Thyroid gland (tissue), 4 donors: ENCODE results near the gene VEPH1.

Experiments used
- POLR2A ChIP-seq, 2 donors: fragments of 450-650 bp; IDR thresholded peaks; one replicate each; pipeline ENCODE4 v1.6.1; 2017; ENCODE audit warnings: antibody characterized with exemption in 2 of 2, mild to moderate bottlenecking in 2 of 2, moderate library complexity in 1 of 2
- TF ChIP-seq, protein P1 (sequence below), 6 experiments: fragments of 200-600 bp in 3 of 6; fragments of 450-650 bp in 3 of 6; sonication (generic) in 3 of 6; IDR thresholded peaks; one replicate each; pipeline ENCODE4 v1.5.1; 2016 to 2019; ENCODE audit warnings: antibody characterized with exemption in 6 of 6, mild to moderate bottlenecking in 2 of 6, inconsistent platforms in 1 of 6, moderate library complexity in 1 of 6

DNA sequence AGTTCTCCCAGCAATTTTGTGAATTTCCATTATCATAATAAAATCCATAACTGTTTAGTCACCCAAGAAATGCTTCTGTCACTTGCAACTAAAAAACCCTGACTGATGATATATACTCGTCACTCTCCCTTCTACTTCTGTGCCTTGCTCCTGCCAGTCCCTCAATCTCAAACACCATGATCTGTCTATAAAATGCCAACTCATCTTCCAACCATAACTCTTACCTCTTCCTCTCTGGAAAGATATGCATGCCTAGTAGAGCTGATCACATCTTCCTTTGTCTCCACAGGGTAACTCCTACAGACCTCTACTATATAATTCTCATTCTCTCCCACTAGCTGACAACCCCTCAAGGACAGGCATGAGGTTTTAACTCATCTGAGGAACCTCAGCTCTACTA is 5.2 kb upstream of the VEPH1 start:
- TF ChIP-seq, protein P1, sequence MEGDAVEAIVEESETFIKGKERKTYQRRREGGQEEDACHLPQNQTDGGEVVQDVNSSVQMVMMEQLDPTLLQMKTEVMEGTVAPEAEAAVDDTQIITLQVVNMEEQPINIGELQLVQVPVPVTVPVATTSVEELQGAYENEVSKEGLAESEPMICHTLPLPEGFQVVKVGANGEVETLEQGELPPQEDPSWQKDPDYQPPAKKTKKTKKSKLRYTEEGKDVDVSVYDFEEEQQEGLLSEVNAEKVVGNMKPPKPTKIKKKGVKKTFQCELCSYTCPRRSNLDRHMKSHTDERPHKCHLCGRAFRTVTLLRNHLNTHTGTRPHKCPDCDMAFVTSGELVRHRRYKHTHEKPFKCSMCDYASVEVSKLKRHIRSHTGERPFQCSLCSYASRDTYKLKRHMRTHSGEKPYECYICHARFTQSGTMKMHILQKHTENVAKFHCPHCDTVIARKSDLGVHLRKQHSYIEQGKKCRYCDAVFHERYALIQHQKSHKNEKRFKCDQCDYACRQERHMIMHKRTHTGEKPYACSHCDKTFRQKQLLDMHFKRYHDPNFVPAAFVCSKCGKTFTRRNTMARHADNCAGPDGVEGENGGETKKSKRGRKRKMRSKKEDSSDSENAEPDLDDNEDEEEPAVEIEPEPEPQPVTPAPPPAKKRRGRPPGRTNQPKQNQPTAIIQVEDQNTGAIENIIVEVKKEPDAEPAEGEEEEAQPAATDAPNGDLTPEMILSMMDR (IDR thresholded peaks at IDR 0.05), result no peak
- no peak for TF ChIP-seq POLR2A (IDR thresholded peaks at IDR 0.05)
